WERI-Rb-1 (cell line): Measurements from ENCODE around the gene NATD1.

Source experiments
- DNase-seq: peaks from one replicate; pipeline ENCODE4 v3.0.0-alpha.2; 2020
- H3K27ac ChIP-seq: fragments of 250-450 bp; sonication (Bioruptor Pico); 2 replicates; pipeline ENCODE4 v1.5.1; 2020; ENCODE audit warnings: mild to moderate bottlenecking, moderate library complexity
- H3K27me3 ChIP-seq: fragments of 250-450 bp; sonication (Bioruptor Pico); 2 replicates; pipeline ENCODE4 v1.5.1; 2021; ENCODE audit warnings: mild to moderate bottlenecking, low read depth, moderate library complexity; ENCODE audit not compliant: insufficient read depth, severe bottlenecking
- H3K36me3 ChIP-seq: fragments of 250-450 bp; sonication (Bioruptor Pico); 2 replicates; pipeline ENCODE4 v1.5.1; 2020; ENCODE audit warnings: mild to moderate bottlenecking, moderate library complexity
- H3K4me3 ChIP-seq: 2 replicates; pipeline ENCODE4 v1.5.1; 2011; ENCODE audit warnings: low read depth, mild to moderate bottlenecking, control low read depth, low read length
- H3K9me3 ChIP-seq: fragments of 250-450 bp; sonication (Bioruptor Pico); 2 replicates; pipeline ENCODE4 v1.5.1; 2021; ENCODE audit warnings: mild to moderate bottlenecking, moderate library complexity; ENCODE audit not compliant: severe bottlenecking
- CTCF ChIP-seq: IDR thresholded peaks from 2 replicates; pipeline ENCODE4 v1.5.1; 2011; ENCODE audit warnings: low read depth, mild to moderate bottlenecking, control low read depth, inconsistent platforms, low read length

Gene NATD1

DNA sequence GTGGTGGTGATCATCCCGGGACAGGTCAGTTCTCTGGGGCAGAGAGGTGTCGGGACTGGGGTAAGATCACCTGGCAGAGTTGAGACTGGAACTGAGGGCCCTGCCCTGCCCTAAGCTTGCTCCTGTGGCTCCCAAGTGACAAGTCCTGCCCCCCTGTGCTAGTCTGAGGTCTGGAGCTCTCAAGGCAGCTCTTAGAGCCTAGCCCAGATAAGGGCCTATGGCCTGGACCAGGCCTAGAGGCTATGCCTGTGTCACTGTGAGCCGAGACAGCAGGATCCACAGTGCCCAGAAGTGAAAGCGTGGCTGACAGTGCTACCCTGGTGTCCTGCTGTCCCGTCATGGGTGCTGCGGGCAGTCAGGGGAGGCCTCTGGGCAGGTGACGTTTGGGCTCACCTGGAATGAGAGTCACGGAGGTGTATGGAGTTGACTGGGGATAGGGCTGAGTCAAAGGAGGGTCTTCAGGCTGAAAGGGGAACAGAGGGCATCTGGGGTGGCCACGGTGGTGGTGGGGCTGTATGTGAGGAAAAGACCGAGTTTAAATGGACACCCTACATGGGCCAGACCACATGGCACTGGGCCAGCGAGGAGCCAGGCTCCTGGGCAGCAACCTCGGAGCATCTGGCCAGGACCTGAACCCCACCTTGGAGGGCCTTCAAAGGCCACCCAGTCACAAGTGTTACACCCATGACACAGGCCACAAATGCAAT, 5.5 kb downstream of the NATD1 start:
- Histone ChIP-seq H3K36me3 (no peaks in the 10 kb centered on the region), H3K9me3 (no peaks in the 10 kb centered on the region), H3K27ac (no peak overlapping the region), H3K27me3 (no peaks in the 10 kb centered on the region), H3K4me3 (no peak overlapping the region)
- DNase-seq = no peak
- no peak for TF ChIP-seq CTCF

DNA sequence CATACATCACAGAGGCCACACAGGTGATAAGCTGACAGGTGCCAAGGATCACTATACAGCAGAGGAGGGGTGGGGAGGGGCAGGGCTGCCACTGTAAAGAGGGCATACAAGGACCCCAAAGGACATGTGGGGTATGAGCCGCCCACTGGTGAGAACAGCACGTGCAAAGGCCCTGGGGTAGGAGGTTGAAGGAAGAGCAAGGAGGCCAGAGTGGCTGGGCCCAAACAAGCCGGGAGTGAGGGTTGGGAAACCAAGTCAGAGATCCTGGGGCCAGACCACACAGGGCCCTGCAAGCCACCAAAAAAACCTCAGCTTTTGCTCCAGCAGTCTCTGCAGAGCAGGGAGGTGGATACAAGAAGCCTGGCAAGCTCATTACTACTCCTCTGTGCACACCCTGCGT, 6.5 kb downstream of the NATD1 start:
- no peak for TF ChIP-seq CTCF
- H3K36me3 ChIP-seq = no peaks in the 10 kb centered on the region
- H3K4me3 ChIP-seq = no peak overlapping the region
- no peaks in the 10 kb centered on the region for H3K27me3 ChIP-seq
- H3K9me3 ChIP-seq = no peaks in the 10 kb centered on the region
- H3K27ac ChIP-seq = no peak overlapping the region
- no peak for DNase-seq

GRCh38 chr17:21245639-21246084, 7.5 kb downstream of the NATD1 start:
- TF ChIP-seq CTCF = no peak
- no peaks in the 10 kb centered on the region for H3K9me3 ChIP-seq
- H3K36me3 ChIP-seq = no peaks in the 10 kb centered on the region
- no peaks in the 10 kb centered on the region for H3K27me3 ChIP-seq
- DNase-seq = no peak
- H3K27ac ChIP-seq = no peak overlapping the region
- H3K4me3 ChIP-seq = no peak overlapping the region

GRCh38 chr17:21243516-21244303, 9.5 kb downstream of the NATD1 start:
- H3K4me3 ChIP-seq = no peak overlapping the region
- no peaks in the 10 kb centered on the region for H3K27me3 ChIP-seq
- no peak for DNase-seq
- no peak for TF ChIP-seq CTCF
- no peaks in the 10 kb centered on the region for H3K36me3 ChIP-seq
- H3K27ac ChIP-seq = no peak overlapping the region
- H3K9me3 ChIP-seq = no peaks in the 10 kb centered on the region

- Histone ChIP-seq H3K27ac (no peak overlapping the region), H3K27me3 (no peaks in the 10 kb centered on the region), H3K9me3 (no peaks in the 10 kb centered on the region), H3K36me3 (no peaks in the 10 kb centered on the region), H3K4me3 (no peak overlapping the region)
- TF ChIP-seq CTCF = no peak
- no peak for DNase-seq
Observed at GRCh38 chr17:21242780-21243515, 10.3 kb downstream of the NATD1 start.
